SHP77 treated with DMSO at 0.1 percent for 48 hours (cell line): ENCODE data around the gene ERI3.

ENCODE experiments used
- DNase-seq: peaks from one replicate; lab custom pipeline; 2025; lab: John Stamatoyannopoulos, UW

The ERI3 gene

GRCh38 chr1:44348061-44348485 lies 7.0 kb downstream of the ERI3 start:
- no peak for DNase-seq

- DNase-seq, result no peak
Measured at GRCh38 chr1:44347280-44347679, 7.8 kb downstream of the ERI3 start.

- no peak for DNase-seq
Measured at GRCh38 chr1:44346878-44347277, 8.2 kb downstream of the ERI3 start.

GRCh38 chr1:44346184-44346583 lies 8.9 kb downstream of the ERI3 start:
- no peak for DNase-seq

GRCh38 chr1:44345187-44345775 lies 9.8 kb downstream of the ERI3 start:
- no peak for DNase-seq

- DNase-seq, result no peak
Measured at GRCh38 chr1:44339731-44340130, 15.3 kb downstream of the ERI3 start.

- DNase-seq, result no peak
Measured at GRCh38 chr1:44338136-44338535, 16.9 kb downstream of the ERI3 start.

GRCh38 chr1:44336668-44337067 lies 18.4 kb downstream of the ERI3 start:
- no peak for DNase-seq

- no peak for DNase-seq
Measured at GRCh38 chr1:44334968-44335367, 20.1 kb downstream of the ERI3 start.

- DNase-seq, result no peak
Measured at GRCh38 chr1:44333376-44333775, 21.7 kb downstream of the ERI3 start.

GRCh38 chr1:44332505-44332904 lies 22.6 kb downstream of the ERI3 start:
- no peak for DNase-seq

GRCh38 chr1:44330935-44331334 lies 24.1 kb downstream of the ERI3 start:
- no peak for DNase-seq

- DNase-seq, result no peak
Measured at GRCh38 chr1:44328671-44329416, 26.2 kb downstream of the ERI3 start.

- peak; percentile 91 for DNase-seq
Measured at GRCh38 chr1:44327679-44328491, 27.2 kb downstream of the ERI3 start.

GRCh38 chr1:44326821-44327465 lies 28.1 kb downstream of the ERI3 start:
- no peak for DNase-seq

- no peak for DNase-seq
Measured at GRCh38 chr1:44326024-44326701, 28.9 kb downstream of the ERI3 start.

- DNase-seq, result no peak
Measured at GRCh38 chr1:44323947-44324346, 31.1 kb downstream of the ERI3 start.

- no peak for DNase-seq
Measured at GRCh38 chr1:44322367-44322766, 32.7 kb downstream of the ERI3 start.

- no peak for DNase-seq
Measured at GRCh38 chr1:44321466-44321865, 33.6 kb downstream of the ERI3 start.

- no peak for DNase-seq
Measured at GRCh38 chr1:44318097-44319088, 36.7 kb downstream of the ERI3 start.
